Activated CD8-positive, alpha-beta memory T cell treated with anti-CD3 and anti-CD28 coated beads, Interleukin-2, amount 10 ng/mL, durations not matched to agents 7 days and 5 days (primary cell): ENCODE results near the gene ATP6V0A4. TPM values are rescaled to one million over a fixed set of nuclear protein-coding genes. Genes with fewer than 3 reads are reported as not detected.

ENCODE experiments used
- ATAC-seq: fragments of 150-1000 bp; cut with Tn5 transposase; one replicate; pipeline ENCODE4 v1.10.0; 2021; ENCODE audit warnings: moderate library complexity
- CTCF ChIA-PET: fragments of 350-600 bp; sonication (Branson Sonifier 250); formaldehyde crosslinking; loops from one replicate; lab custom pipeline; 2021; ENCODE audit warnings: antibody characterized with exemption; lab: Charles Lee
- DNase-seq: peaks from one replicate; pipeline ENCODE4 v3.0.0-alpha.2; 2020
- H3K27ac Mint-ChIP-seq: one replicate; pipeline ENCODE4 v1.8.0; 2021; ENCODE audit warnings: mild to moderate bottlenecking, mixed read lengths
- H3K27me3 Mint-ChIP-seq: one replicate; pipeline ENCODE4 v1.8.0; 2021; ENCODE audit warnings: mixed read lengths
- H3K36me3 Mint-ChIP-seq: one replicate; pipeline ENCODE4 v1.8.0; 2021; ENCODE audit warnings: mild to moderate bottlenecking, mixed read lengths
- H3K4me1 Mint-ChIP-seq: one replicate; pipeline ENCODE4 v1.8.0; 2021; ENCODE audit warnings: mixed read lengths
- H3K4me3 Mint-ChIP-seq: one replicate; pipeline ENCODE4 v1.8.0; 2021; ENCODE audit warnings: mild to moderate bottlenecking, moderate library complexity, mixed read lengths
- H3K9me3 Mint-ChIP-seq: one replicate; pipeline ENCODE4 v1.8.0; 2022; ENCODE audit warnings: low read depth, mixed read lengths
- total RNA-seq, 2 experiments: library from RNA; stranded (reverse); gene quantifications; one replicate each; pipeline ENCODE4 v1.2.3, GENCODE V29; 2021

ATP6V0A4 gene
- total RNA-seq, 2 experiments from 2014 or later, result not detected

- peaks cover 61% of the 10 kb centered on the region for H3K27me3 Mint-ChIP-seq
- H3K9me3 Mint-ChIP-seq, result no peaks in the 10 kb centered on the region
- H3K4me1 Mint-ChIP-seq, result peaks cover 21% of the 10 kb centered on the region
- no peak overlapping the region for H3K27ac Mint-ChIP-seq
- ATAC-seq (no peak), DNase-seq (no peak)
- CTCF ChIA-PET, result no interaction called here
- peaks cover 3% of the 10 kb centered on the region for H3K36me3 Mint-ChIP-seq
- no peak overlapping the region for H3K4me3 Mint-ChIP-seq
These were observed 130.3 kb downstream of the ATP6V0A4 start for GRCh38 chr7:138667535-138668228.

- peaks cover 3% of the 10 kb centered on the region for H3K36me3 Mint-ChIP-seq
- no peak overlapping the region for H3K4me3 Mint-ChIP-seq
- no peaks in the 10 kb centered on the region for H3K9me3 Mint-ChIP-seq
- H3K4me1 Mint-ChIP-seq, result peaks cover 21% of the 10 kb centered on the region
- CTCF ChIA-PET, result interaction anchor here (0.6 to 1.3 kb wide), 2 partner anchors 11 to 697 kb away, joined by 3 to 4 read pairs; no protein-coding TSS in a partner anchor
- no peak for DNase-seq
- peaks cover 64% of the 10 kb centered on the region for H3K27me3 Mint-ChIP-seq
- H3K27ac Mint-ChIP-seq, result no peak overlapping the region
- ATAC-seq, result no peak
These were observed 131.6 kb downstream of the ATP6V0A4 start for GRCh38 chr7:138666385-138666784.

- H3K4me1 Mint-ChIP-seq, result peaks cover 18% of the 10 kb centered on the region
- H3K27me3 Mint-ChIP-seq, result peaks cover 69% of the 10 kb centered on the region
- no peaks in the 10 kb centered on the region for H3K9me3 Mint-ChIP-seq
- H3K36me3 Mint-ChIP-seq, result peaks cover 3% of the 10 kb centered on the region
- ATAC-seq (no peak), DNase-seq (no peak)
- CTCF ChIA-PET, result interaction anchor here (0.6 to 1.3 kb wide), 2 partner anchors 11 to 696 kb away, joined by 3 to 4 read pairs; no protein-coding TSS in a partner anchor
- H3K27ac Mint-ChIP-seq, result no peak overlapping the region
- no peak overlapping the region for H3K4me3 Mint-ChIP-seq
These were observed 132.3 kb downstream of the ATP6V0A4 start for GRCh38 chr7:138665669-138666140.

GRCh38 chr7:138665249-138665648 lies 132.7 kb downstream of the ATP6V0A4 start:
- Mint-ChIP-seq H3K27me3 (peaks cover 67% of the 10 kb centered on the region), H3K4me3 (no peak overlapping the region), H3K36me3 (peaks cover 1% of the 10 kb centered on the region), H3K9me3 (no peaks in the 10 kb centered on the region), H3K4me1 (peaks cover 14% of the 10 kb centered on the region), H3K27ac (no peak overlapping the region)
- DNase-seq (no peak), ATAC-seq (no peak)
- CTCF ChIA-PET, result interaction anchor here (1.3 kb wide), 1 partner anchor 10 kb away, joined by 3 read pairs; no protein-coding TSS in a partner anchor

GRCh38 chr7:138663725-138664710 lies 134.0 kb downstream of the ATP6V0A4 start:
- H3K9me3 Mint-ChIP-seq, result no peaks in the 10 kb centered on the region
- DNase-seq (no peak), ATAC-seq (no peak)
- CTCF ChIA-PET, result interaction anchor here (0.9 kb wide), 1 partner anchor 74 kb away, joined by 3 read pairs; no protein-coding TSS in a partner anchor
- peaks cover 11% of the 10 kb centered on the region for H3K4me1 Mint-ChIP-seq
- peaks cover 61% of the 10 kb centered on the region for H3K27me3 Mint-ChIP-seq
- no peaks in the 10 kb centered on the region for H3K36me3 Mint-ChIP-seq
- H3K4me3 Mint-ChIP-seq, result peak overlapping the region; percentile 34
- H3K27ac Mint-ChIP-seq, result no peak overlapping the region

GRCh38 chr7:138662991-138663320 lies 135.0 kb downstream of the ATP6V0A4 start:
- DNase-seq, result no peak
- Mint-ChIP-seq H3K4me3 (no peak overlapping the region), H3K4me1 (peaks cover 9% of the 10 kb centered on the region), H3K9me3 (no peaks in the 10 kb centered on the region), H3K27ac (no peak overlapping the region), H3K36me3 (no peaks in the 10 kb centered on the region), H3K27me3 (peaks cover 53% of the 10 kb centered on the region)
- ATAC-seq, result no peak
- CTCF ChIA-PET, result no interaction called here

GRCh38 chr7:138662076-138662990 lies 135.7 kb downstream of the ATP6V0A4 start:
- Mint-ChIP-seq H3K9me3 (no peaks in the 10 kb centered on the region), H3K4me3 (no peak overlapping the region), H3K4me1 (peaks cover 3% of the 10 kb centered on the region), H3K36me3 (no peaks in the 10 kb centered on the region), H3K27ac (no peak overlapping the region), H3K27me3 (peaks cover 49% of the 10 kb centered on the region)
- DNase-seq, result no peak
- CTCF ChIA-PET, result no interaction called here
- no peak for ATAC-seq

- CTCF ChIA-PET, result no interaction called here
- Mint-ChIP-seq H3K4me1 (peaks cover 2% of the 10 kb centered on the region), H3K36me3 (no peaks in the 10 kb centered on the region), H3K4me3 (no peak overlapping the region), H3K27ac (no peak overlapping the region), H3K27me3 (peaks cover 38% of the 10 kb centered on the region), H3K9me3 (no peaks in the 10 kb centered on the region)
- DNase-seq (no peak), ATAC-seq (no peak)
These were observed 136.8 kb downstream of the ATP6V0A4 start for GRCh38 chr7:138661069-138661635.

- CTCF ChIA-PET, result no interaction called here
- no peak overlapping the region for H3K27ac Mint-ChIP-seq
- H3K4me3 Mint-ChIP-seq, result no peak overlapping the region
- H3K4me1 Mint-ChIP-seq, result peaks cover under 1% of the 10 kb centered on the region
- peaks cover 22% of the 10 kb centered on the region for H3K27me3 Mint-ChIP-seq
- H3K36me3 Mint-ChIP-seq, result no peaks in the 10 kb centered on the region
- no peak for ATAC-seq
- no peak for DNase-seq
- no peaks in the 10 kb centered on the region for H3K9me3 Mint-ChIP-seq
These were observed 139.1 kb downstream of the ATP6V0A4 start for GRCh38 chr7:138658889-138659288.

GRCh38 chr7:138657854-138658386 lies 140.1 kb downstream of the ATP6V0A4 start:
- CTCF ChIA-PET, result no interaction called here
- Mint-ChIP-seq H3K4me3 (no peak overlapping the region), H3K4me1 (no peaks in the 10 kb centered on the region), H3K9me3 (no peaks in the 10 kb centered on the region), H3K36me3 (no peaks in the 10 kb centered on the region), H3K27ac (no peak overlapping the region), H3K27me3 (peaks cover 13% of the 10 kb centered on the region)
- DNase-seq, result no peak
- no peak for ATAC-seq

- CTCF ChIA-PET, result no interaction called here
- no peaks in the 10 kb centered on the region for H3K9me3 Mint-ChIP-seq
- H3K27me3 Mint-ChIP-seq, result peaks cover 11% of the 10 kb centered on the region
- H3K36me3 Mint-ChIP-seq, result no peaks in the 10 kb centered on the region
- ATAC-seq, result no peak
- H3K4me3 Mint-ChIP-seq, result no peak overlapping the region
- DNase-seq, result no peak
- H3K4me1 Mint-ChIP-seq, result no peaks in the 10 kb centered on the region
- no peak overlapping the region for H3K27ac Mint-ChIP-seq
These were observed 141.0 kb downstream of the ATP6V0A4 start for GRCh38 chr7:138656952-138657351.
